HepG2 (cell line): ENCODE data around the gene PNMA8B. TPM values are rescaled to one million over a fixed set of nuclear protein-coding genes. Genes with fewer than 3 reads are reported as not detected.

Experiments used
- ATAC-seq: fragments of 200-7000 bp; cut with Tn5 transposase; 3 replicates; pipeline ENCODE4 v1.9.1; 2020; ENCODE audit warnings: mild to moderate bottlenecking, moderate library complexity
- BruUV-seq: library from RNA; stranded (reverse); fragments of 400-500 nt; replicated peaks from 2 replicates; lab custom pipeline; 2021; lab: Mats Ljungman, UMichigan
- CTCF ChIA-PET: fragments of 300-600 bp; formaldehyde crosslinking; extraction: SDS; loops from one replicate; lab custom pipeline; 2021; ENCODE audit warnings: low total read pairs, inconsistent platforms, low intra/inter-chr PET ratio; lab: Yijun Ruan, JAX
- POLR2A ChIA-PET: fragments of 350-600 bp; sonication (Branson Sonifier 250); formaldehyde crosslinking; loops from one replicate; lab custom pipeline; 2020; ENCODE audit warnings: antibody characterized with exemption, inconsistent platforms; lab: Yijun Ruan, JAX
- DNase-seq: peaks from one replicate; pipeline ENCODE4 v3.0.0-alpha.2; 2015; ENCODE audit warnings: low spot score
- FAIRE-seq: peaks from 3 replicates; lab custom pipeline; 2011; peaks lifted over from hg19 to GRCh38; lab: Jason Lieb, UNC
- H2AFZ ChIP-seq: one replicate; pipeline ENCODE4 v1.6.1; 2011; ENCODE audit warnings: low read length, inconsistent platforms
- H3K27ac ChIP-seq: fragments of 300-600 bp; 3 replicates; pipeline ENCODE4 v1.8.0; 2011; ENCODE audit warnings: mixed run types, mild to moderate bottlenecking, mixed read lengths, low read length, inconsistent platforms; ENCODE audit not compliant: insufficient read depth; ENCODE audit errors: extremely low read length
- H3K27me3 ChIP-seq, 2 experiments: fragments of 200-600 bp in 1 of 2; 2 replicates in 1 of 2; 3 replicates in 1 of 2; pipeline versions ENCODE4 v1.6.0 to v1.8.0; 2011; ENCODE audit warnings: low read length in 2 of 2, mild to moderate bottlenecking in 2 of 2, moderate library complexity in 2 of 2, inconsistent platforms in 1 of 2; ENCODE audit not compliant: insufficient read depth in 2 of 2, control insufficient read depth in 1 of 2
- H3K36me3 ChIP-seq, 2 experiments: fragments of 200-600 bp in 1 of 2; replicated peaks in 1 of 2; 2 replicates in 1 of 2; 3 replicates in 1 of 2; pipeline versions ENCODE4 v1.5.1 to v1.8.0; 2011; ENCODE audit warnings: low read length in 2 of 2, inconsistent platforms in 1 of 2; ENCODE audit not compliant: insufficient read depth in 2 of 2, control insufficient read depth in 1 of 2
- H3K4me1 ChIP-seq: 2 replicates; pipeline ENCODE4 v1.5.1; 2012; ENCODE audit warnings: low read length, inconsistent platforms; ENCODE audit not compliant: insufficient read depth
- H3K4me2 ChIP-seq: 2 replicates; pipeline ENCODE4 v1.6.0; 2011; ENCODE audit warnings: low read depth, low read length, inconsistent platforms
- H3K4me3 ChIP-seq, 3 experiments: fragments of 200-600 bp in 1 of 3; sonication (generic), shearing (Covaris generic) in 1 of 3; replicated peaks in 1 of 3; 2 replicates each; pipeline ENCODE4 v1.5.1; 2011 to 2016; ENCODE audit warnings: low read length in 3 of 3, inconsistent platforms in 2 of 3, low read depth in 2 of 3, mild to moderate bottlenecking in 2 of 3, control low read depth in 1 of 3, mixed read lengths in 1 of 3; ENCODE audit not compliant: insufficient read depth in 1 of 3
- H3K79me2 ChIP-seq: one replicate; pipeline ENCODE4 v1.6.1; 2011; ENCODE audit warnings: low read length, inconsistent platforms; ENCODE audit not compliant: insufficient read depth
- H3K9ac ChIP-seq: 2 replicates; pipeline ENCODE4 v1.6.0; 2011; ENCODE audit warnings: mild to moderate bottlenecking, low read depth, low read length, inconsistent platforms; ENCODE audit not compliant: insufficient read depth
- H3K9me3 ChIP-seq: 2 replicates; pipeline ENCODE4 v1.5.1; 2012; ENCODE audit warnings: mild to moderate bottlenecking, low read length
- H4K20me1 ChIP-seq: 2 replicates; pipeline ENCODE4 v1.6.0; 2011; ENCODE audit warnings: inconsistent platforms, mild to moderate bottlenecking, low read length, moderate library complexity; ENCODE audit not compliant: insufficient read depth
- BRCA1 ChIP-seq: sonication (generic); formaldehyde crosslinking; IDR thresholded peaks from 2 replicates; pipeline ENCODE4 v1.4.0; 2020; ENCODE audit warnings: missing genetic modification reagents
- LCORL ChIP-seq, 2 experiments: fragments of 450-650 bp in 1 of 2; sonication (generic) in 1 of 2; formaldehyde crosslinking in 1 of 2; IDR thresholded peaks; 2 replicates each; pipeline versions ENCODE4 v1.5.0 to v1.6.1; 2017 to 2020; ENCODE audit warnings: antibody characterized with exemption in 1 of 2, missing genetic modification reagents in 1 of 2
- MAF1 ChIP-seq: sonication (generic); formaldehyde crosslinking; IDR thresholded peaks from 2 replicates; pipeline ENCODE4 v1.5.0; 2020; ENCODE audit warnings: missing genetic modification reagents, borderline replicate concordance
- MED8 ChIP-seq: sonication (generic); formaldehyde crosslinking; IDR thresholded peaks from 2 replicates; pipeline ENCODE4 v1.8.1; 2023; ENCODE audit warnings: mild to moderate bottlenecking, missing genetic modification reagents; ENCODE audit not compliant: insufficient replicate concordance
- SMARCC2 ChIP-seq: fragments of 450-650 bp; IDR thresholded peaks from 2 replicates; pipeline ENCODE4 v1.6.1; 2017; ENCODE audit warnings: antibody characterized with exemption, mild to moderate bottlenecking
- SMC3 ChIP-seq: IDR thresholded peaks from 2 replicates; pipeline ENCODE4 v1.6.1; 2011; ENCODE audit warnings: low read length, improper control_type of control experiment
- SNRNP70 ChIP-seq: fragments of 200-400 bp; formaldehyde crosslinking; IDR thresholded peaks from 2 replicates; pipeline ENCODE4 v1.6.1; 2017; ENCODE audit warnings: mild to moderate bottlenecking, low read depth, low read length, moderate library complexity
- SP4 ChIP-seq: sonication (generic); formaldehyde crosslinking; IDR thresholded peaks from 2 replicates; pipeline ENCODE4 v1.8.1; 2023; ENCODE audit warnings: mild to moderate bottlenecking, missing genetic modification reagents
- TRIM22 ChIP-seq: fragments of 450-650 bp; IDR thresholded peaks from 2 replicates; pipeline ENCODE4 v1.6.1; 2017
- ZFP1 ChIP-seq: IDR thresholded peaks from 2 replicates; pipeline ENCODE4 v1.6.1; 2016
- ZNF225 ChIP-seq: sonication (generic); formaldehyde crosslinking; IDR thresholded peaks from 2 replicates; pipeline ENCODE4 v1.4.0; 2020; ENCODE audit warnings: mild to moderate bottlenecking, missing genetic modification reagents
- ZNF318 ChIP-seq: sonication (generic); formaldehyde crosslinking; IDR thresholded peaks from 2 replicates; pipeline ENCODE4 v1.4.0; 2020; ENCODE audit warnings: mild to moderate bottlenecking, missing genetic modification reagents
- ZNF484 ChIP-seq: sonication (generic); formaldehyde crosslinking; IDR thresholded peaks from 2 replicates; pipeline ENCODE4 v1.5.1; 2020; ENCODE audit warnings: mild to moderate bottlenecking, low read depth, missing genetic modification reagents, borderline replicate concordance
- ZNF800 ChIP-seq: sonication (generic); formaldehyde crosslinking; IDR thresholded peaks from 2 replicates; pipeline ENCODE4 v1.4.0; 2020; ENCODE audit warnings: missing genetic modification reagents
- WGBS: methylation state at CpG from one replicate; pipeline ENCODE4 v1.1.6; 2017; ENCODE audit warnings: low lambda C conversion rate; 5-methylcytosine and 5-hydroxymethylcytosine counted together
- in situ Hi-C: cut with HindIII; loops from 2 replicates; pipeline ENCODE4 v1.10.0; 2017; ENCODE audit warnings: low pct_unique_long_range_greater_than_20kb; ENCODE audit not compliant: extremely low pct_ligation_motif_present
- intact Hi-C: fragments of 100-400 bp; cut with micrococcal nuclease; formaldehyde crosslinking; loops from one replicate; pipeline ENCODE4 v1.10.0; 2022; ENCODE audit not compliant: unreplicated experiment
- polyA plus RNA-seq, 8 experiments: library from polyadenylated mRNA; depleted of rRNA in 3 of 8; stranded (reverse) in 7 of 8; unstranded in 1 of 8; fragments of >200 nt; fragmentation: Illumina TruSeq in 4 of 8; extraction: Trizol in 4 of 8; gene quantifications; 2 replicates each; pipeline versions ENCODE4 v1.2.1 to v1.2.3, GENCODE V29; 2011 to 2016; ENCODE audit warnings: low read depth in 4 of 8, missing spikeins in 1 of 8, mixed read lengths in 1 of 8; ENCODE audit not compliant: insufficient read depth in 1 of 8
- total RNA-seq, 5 experiments: library from RNA; depleted of rRNA; stranded (reverse); fragments of >200 nt; fragmentation: Illumina TruSeq; extraction: Trizol; gene quantifications; 2 replicates each; pipeline ENCODE4 v1.2.3, GENCODE V29; 2016; ENCODE audit warnings: low read depth in 1 of 5

PNMA8B gene
- total and polyA plus RNA-seq, 2 of the 13 experiments (the other 11 are each of a cell fraction or from before 2014, with no cell fraction given) = not detected

GRCh38 chr19:46450737-46451136 is 44.9 kb downstream of the PNMA8B start (continued):
- TF ChIP-seq ZNF800 (CRISPR knock-in tag) = no peak
- no peak for TF ChIP-seq ZFP1 (CRISPR knock-in tag)
- no peak for TF ChIP-seq SNRNP70
- TF ChIP-seq SMARCC2 = no peak
- TF ChIP-seq SP4 (CRISPR knock-in tag) = no peak
- no peak for TF ChIP-seq SMC3
- no peak for TF ChIP-seq BRCA1
- TF ChIP-seq MED8 = no peak
- TF ChIP-seq ZNF225 (CRISPR knock-in tag) = no peak

- ChIA-PET CTCF (no interaction called here), POLR2A (no interaction called here)
- no peak overlapping the region for H3K27ac ChIP-seq
- no peak overlapping the region for H2AFZ ChIP-seq
- BruUV-seq = no TSS peak
- no peak for ATAC-seq
- no peak for DNase-seq
- WGBS = 54% methylated on average over 5 of the region's 7 CpGs
- H3K4me2 ChIP-seq = no peak overlapping the region
- H4K20me1 ChIP-seq = no peaks in the 10 kb centered on the region
- no peaks in the 10 kb centered on the region for H3K9me3 ChIP-seq
- H3K27me3 ChIP-seq = no peaks in the 10 kb centered on the region
- no peak overlapping the region for H3K9ac ChIP-seq
- H3K36me3 ChIP-seq = no peaks in the 10 kb centered on the region
- in situ Hi-C loops (no loop called here), intact Hi-C loops (no loop called here)
- no peaks in the 10 kb centered on the region for H3K79me2 ChIP-seq
- H3K4me1 ChIP-seq = no peaks in the 10 kb centered on the region
- H3K4me3 ChIP-seq = no peak overlapping the region
- no peak for FAIRE-seq
- no peak for TF ChIP-seq MAF1
- TF ChIP-seq TRIM22 = no peak
- TF ChIP-seq ZNF318 (CRISPR knock-in tag) = no peak
- no peak for TF ChIP-seq ZNF484 (CRISPR knock-in tag)
- no peak for TF ChIP-seq LCORL (IDR thresholded peaks at IDR 0.05)
- TF ChIP-seq LCORL (CRISPR knock-in tag; IDR thresholded peaks at IDR 0.05) = no peak
Measured at GRCh38 chr19:46449228-46449627, 46.4 kb downstream of the PNMA8B start.
